ENCODE data around the gene HNRNPF. TPM values are rescaled to one million over a fixed set of nuclear protein-coding genes. Genes with fewer than 3 reads are reported as not detected.

Gene HNRNPF
- total and polyA plus RNA-seq, 2 donors (not counting 3 experiments of a cell fraction or from before 2014, with no cell fraction given): 144 to 230 TPM

DNA sequence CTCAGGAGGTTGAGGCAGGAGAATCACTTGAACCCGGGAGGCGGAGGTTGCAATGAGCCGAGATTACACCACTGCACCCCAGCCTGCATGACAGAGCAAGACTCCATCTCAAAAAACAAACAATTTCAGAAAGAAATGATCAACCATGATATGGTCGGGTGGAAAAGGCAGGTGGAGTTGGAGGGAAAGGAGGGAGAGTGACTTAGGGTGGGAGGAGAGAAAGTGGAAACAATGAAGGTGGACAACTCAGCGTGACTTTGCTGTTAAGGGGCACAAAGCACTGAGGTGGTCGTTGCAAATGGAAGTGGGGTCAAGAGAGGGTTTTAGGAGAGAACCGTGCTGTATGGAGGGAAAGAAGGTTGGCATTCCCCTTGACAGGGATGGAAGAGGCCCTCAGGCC is 67.5 kb downstream of the HNRNPF start:
- no peaks in the 10 kb centered on the region for H3K79me2 ChIP-seq (ENCODE audit: control insufficient read depth, insufficient read depth, low read length)
- no TSS peak for BruUV-seq (replicated peaks)
- no peaks in the 10 kb centered on the region for H4K20me1 ChIP-seq (replicated peaks; ENCODE audit: control insufficient read depth, extremely low read depth, insufficient read depth, low read length)
- ChIA-PET CTCF (interaction anchor here (1.0 kb wide), 1 partner anchor 48 kb away, joined by 3 read pairs; no protein-coding TSS in a partner anchor), POLR2A (no interaction called here)
- no peaks in the 10 kb centered on the region for H3K36me3 ChIP-seq (ENCODE audit: control insufficient read depth in 2 of 2, extremely low read depth in 1 of 2, insufficient read depth in 2 of 2, low read length in 2 of 2)
- no peaks in the 10 kb centered on the region for H3K27me3 ChIP-seq (ENCODE audit: control insufficient read depth in 2 of 2, insufficient read depth in 2 of 2, low read length in 2 of 2)
- H3K9me3 ChIP-seq (replicated peaks; ENCODE audit: control insufficient read depth, insufficient read depth, low read length): no peaks in the 10 kb centered on the region
- H2AFZ ChIP-seq (ENCODE audit: low read depth, low read length): no peak overlapping the region
- no peak overlapping the region for H3K27ac ChIP-seq (ENCODE audit: insufficient read depth, low read depth, low read length)
- dilution Hi-C loops (cut with MboI; ENCODE audit: extremely low pct_ligation_motif_present, low sequenced_read_pairs): no loop called here
- no peak for DNase-seq (ENCODE audit: low read depth, low spot score)
- H3K4me2 ChIP-seq (ENCODE audit: insufficient read depth, low read length): no peak overlapping the region
- H3K4me1 ChIP-seq (ENCODE audit: control insufficient read depth, extremely low read depth, insufficient read depth, low read length): no peaks in the 10 kb centered on the region
- no peak overlapping the region for H3K9ac ChIP-seq (replicated peaks; ENCODE audit: extremely low read depth, insufficient read depth, low read length)
- no peaks in the 10 kb centered on the region for H3K9me1 ChIP-seq (replicated peaks; ENCODE audit: control insufficient read depth, extremely low read depth, insufficient read depth, low read length)
- no peak overlapping the region for H3K4me3 ChIP-seq (replicated peaks in 1 of 3; ENCODE audit: insufficient read depth in 1 of 3, low read depth in 1 of 3, low read length in 3 of 3)
- intact Hi-C loops (cut with micrococcal nuclease): no loop called here
- TF ChIP-seq FOS (IDR thresholded peaks at IDR 0.05; ENCODE audit: borderline replicate concordance, insufficient read depth, low read length): no peak
- TF ChIP-seq MYC (IDR thresholded peaks at IDR 0.05; ENCODE audit: low read depth, low read length): no peak
- TF ChIP-seq JUN (IDR thresholded peaks at IDR 0.05; ENCODE audit: borderline replicate concordance, insufficient read depth, insufficient read length, low read depth): no peak
- no peak for TF ChIP-seq EZH2 (IDR thresholded peaks at IDR 0.05; ENCODE audit: borderline replicate concordance, low read depth, low read length, severe bottlenecking)
- no peak for TF ChIP-seq POLR2AphosphoS5 (IDR thresholded peaks at IDR 0.05; ENCODE audit: insufficient read depth, low read depth, low read length)
- TF ChIP-seq, protein P1, sequence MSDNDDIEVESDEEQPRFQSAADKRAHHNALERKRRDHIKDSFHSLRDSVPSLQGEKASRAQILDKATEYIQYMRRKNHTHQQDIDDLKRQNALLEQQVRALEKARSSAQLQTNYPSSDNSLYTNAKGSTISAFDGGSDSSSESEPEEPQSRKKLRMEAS (IDR thresholded peaks at IDR 0.05; ENCODE audit: insufficient read depth, insufficient read length): no peak
- no peak for TF ChIP-seq GATA2 (IDR thresholded peaks at IDR 0.05; ENCODE audit: insufficient read depth, insufficient read length, low read depth, low read length)
- TF ChIP-seq, protein P2, sequence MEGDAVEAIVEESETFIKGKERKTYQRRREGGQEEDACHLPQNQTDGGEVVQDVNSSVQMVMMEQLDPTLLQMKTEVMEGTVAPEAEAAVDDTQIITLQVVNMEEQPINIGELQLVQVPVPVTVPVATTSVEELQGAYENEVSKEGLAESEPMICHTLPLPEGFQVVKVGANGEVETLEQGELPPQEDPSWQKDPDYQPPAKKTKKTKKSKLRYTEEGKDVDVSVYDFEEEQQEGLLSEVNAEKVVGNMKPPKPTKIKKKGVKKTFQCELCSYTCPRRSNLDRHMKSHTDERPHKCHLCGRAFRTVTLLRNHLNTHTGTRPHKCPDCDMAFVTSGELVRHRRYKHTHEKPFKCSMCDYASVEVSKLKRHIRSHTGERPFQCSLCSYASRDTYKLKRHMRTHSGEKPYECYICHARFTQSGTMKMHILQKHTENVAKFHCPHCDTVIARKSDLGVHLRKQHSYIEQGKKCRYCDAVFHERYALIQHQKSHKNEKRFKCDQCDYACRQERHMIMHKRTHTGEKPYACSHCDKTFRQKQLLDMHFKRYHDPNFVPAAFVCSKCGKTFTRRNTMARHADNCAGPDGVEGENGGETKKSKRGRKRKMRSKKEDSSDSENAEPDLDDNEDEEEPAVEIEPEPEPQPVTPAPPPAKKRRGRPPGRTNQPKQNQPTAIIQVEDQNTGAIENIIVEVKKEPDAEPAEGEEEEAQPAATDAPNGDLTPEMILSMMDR (IDR thresholded peaks at IDR 0.05; ENCODE audit: extremely low read depth in 1 of 2, insufficient read depth in 1 of 2, low read depth in 1 of 2, low read length in 2 of 2): no peak
- no peak for TF ChIP-seq POLR2A (IDR thresholded peaks at IDR 0.05; ENCODE audit: low read depth, low read length)
- FAIRE-seq: no peak
